Endothelial cell of umbilical vein (primary cell): ENCODE measurements around the gene COL19A1. TPM values are rescaled to one million over a fixed set of nuclear protein-coding genes. Genes with fewer than 3 reads are reported as not detected.

Experiments
- BruUV-seq: library from RNA; stranded (reverse); fragments of 400-500 nt; replicated peaks from 2 replicates; lab custom pipeline; 2021; lab: Mats Ljungman, UMichigan
- CTCF ChIA-PET: fragments of 300-600, 350-600 bp; sonication (Branson Sonifier 250); formaldehyde crosslinking; loops from one replicate; lab custom pipeline; 2021; ENCODE audit warnings: antibody characterized with exemption, inconsistent platforms; lab: Charles Lee
- POLR2A ChIA-PET: fragments of 300-600, 350-600 bp; sonication (Branson Sonifier 250); formaldehyde crosslinking; loops from one replicate; lab custom pipeline; 2021; ENCODE audit warnings: antibody characterized with exemption, inconsistent platforms; lab: Charles Lee
- DNase-seq: peaks from one replicate; pipeline ENCODE4 v3.0.0-alpha.2; 2011; ENCODE audit warnings: low read depth, low spot score
- FAIRE-seq: peaks from 2 replicates; lab custom pipeline; 2011; peaks lifted over from hg19 to GRCh38; lab: Jason Lieb, UNC
- H2AFZ ChIP-seq: 2 replicates; pipeline ENCODE4 v1.6.0; 2012; ENCODE audit warnings: low read depth, low read length, control low read depth, inconsistent platforms
- H3K27ac ChIP-seq: 2 replicates; pipeline ENCODE4 v1.5.1; 2011; ENCODE audit warnings: low read depth, mild to moderate bottlenecking, control low read depth, low read length, moderate library complexity; ENCODE audit not compliant: insufficient read depth
- H3K27me3 ChIP-seq, 2 experiments: 2 replicates each; pipeline versions ENCODE4 v1.6.0 to v1.6.1; 2011; ENCODE audit warnings: low read length in 2 of 2, mixed read lengths in 1 of 2; ENCODE audit not compliant: control insufficient read depth in 2 of 2, insufficient read depth in 2 of 2
- H3K36me3 ChIP-seq, 2 experiments: 2 replicates in 1 of 2; 3 replicates in 1 of 2; pipeline ENCODE4 v1.5.1; 2011; ENCODE audit warnings: low read length in 2 of 2, mild to moderate bottlenecking in 1 of 2, moderate library complexity in 1 of 2; ENCODE audit not compliant: control insufficient read depth in 2 of 2, insufficient read depth in 2 of 2; ENCODE audit errors: extremely low read depth in 1 of 2
- H3K4me1 ChIP-seq: 3 replicates; pipeline ENCODE4 v1.5.1; 2011; ENCODE audit warnings: mild to moderate bottlenecking, low read length; ENCODE audit not compliant: control insufficient read depth, insufficient read depth; ENCODE audit errors: extremely low read depth
- H3K4me2 ChIP-seq: 2 replicates; pipeline ENCODE4 v1.6.1; 2011; ENCODE audit warnings: low read length, control low read depth, mixed read lengths; ENCODE audit not compliant: insufficient read depth
- H3K4me3 ChIP-seq, 3 experiments: fragments of 200-600 bp in 1 of 3; sonication (generic), shearing (Covaris generic) in 1 of 3; replicated peaks in 1 of 3; 2 replicates each; pipeline ENCODE4 v1.5.1; 2011 to 2016; ENCODE audit warnings: control low read depth in 3 of 3, low read length in 3 of 3, mild to moderate bottlenecking in 2 of 3, inconsistent platforms in 1 of 3, low read depth in 1 of 3, moderate library complexity in 1 of 3; ENCODE audit not compliant: insufficient read depth in 1 of 3
- H3K79me2 ChIP-seq: 2 replicates; pipeline ENCODE4 v1.6.0; 2012; ENCODE audit warnings: low read length, inconsistent platforms; ENCODE audit not compliant: control insufficient read depth, insufficient read depth
- H3K9ac ChIP-seq: replicated peaks from 2 replicates; pipeline ENCODE3; 2011; ENCODE audit warnings: low read length, control low read depth; ENCODE audit not compliant: insufficient read depth; ENCODE audit errors: extremely low read depth
- H3K9me1 ChIP-seq: replicated peaks from 3 replicates; pipeline ENCODE4 v1.6.0; 2011; ENCODE audit warnings: mild to moderate bottlenecking, low read length; ENCODE audit not compliant: control insufficient read depth, insufficient read depth; ENCODE audit errors: extremely low read depth
- H3K9me3 ChIP-seq: replicated peaks from 2 replicates; pipeline ENCODE4 v1.5.1; 2012; ENCODE audit warnings: low read length, inconsistent platforms; ENCODE audit not compliant: control insufficient read depth, insufficient read depth
- H4K20me1 ChIP-seq: replicated peaks from 2 replicates; pipeline ENCODE3; 2011; ENCODE audit warnings: mild to moderate bottlenecking, low read length; ENCODE audit not compliant: control insufficient read depth, insufficient read depth; ENCODE audit errors: extremely low read depth
- CTCF ChIP-seq, 2 donors: IDR thresholded peaks; 1 replicate in 1 of 2; 2 replicates in 1 of 2; pipeline ENCODE4 v1.5.1; 2011; ENCODE audit warnings: low read length in 2 of 2, mild to moderate bottlenecking in 2 of 2, moderate library complexity in 2 of 2, control low read depth in 1 of 2, inconsistent platforms in 1 of 2, low read depth in 1 of 2; ENCODE audit not compliant: insufficient read depth in 1 of 2; ENCODE audit errors: extremely low read depth in 1 of 2
- EZH2 ChIP-seq: IDR thresholded peaks from 2 replicates; pipeline ENCODE4 v1.6.1; 2012; ENCODE audit warnings: borderline replicate concordance, low read depth, mild to moderate bottlenecking, moderate library complexity, low read length, inconsistent platforms; ENCODE audit not compliant: severe bottlenecking
- FOS ChIP-seq: IDR thresholded peaks from 2 replicates; pipeline ENCODE4 v1.6.1; 2011; ENCODE audit warnings: mild to moderate bottlenecking, low read length, moderate library complexity, borderline replicate concordance; ENCODE audit not compliant: insufficient read depth
- GATA2 ChIP-seq: IDR thresholded peaks from 2 replicates; pipeline ENCODE4 v1.7.0; 2011; ENCODE audit warnings: low read depth, mild to moderate bottlenecking, moderate library complexity, mixed read lengths, low read length; ENCODE audit not compliant: insufficient read length, insufficient read depth
- MYC ChIP-seq: IDR thresholded peaks from one replicate; pipeline ENCODE4 v1.6.1; 2011; ENCODE audit warnings: mild to moderate bottlenecking, low read depth, low read length
- POLR2A ChIP-seq: IDR thresholded peaks from 2 replicates; pipeline ENCODE4 v1.6.1; 2012; ENCODE audit warnings: low read depth, mild to moderate bottlenecking, control low read depth, low read length
- POLR2AphosphoS5 ChIP-seq: IDR thresholded peaks from 2 replicates; pipeline ENCODE4 v1.6.1; 2012; ENCODE audit warnings: low read depth, mild to moderate bottlenecking, control low read depth, low read length, moderate library complexity; ENCODE audit not compliant: insufficient read depth
- dilution Hi-C: fragments of 300-500 bp; cut with MboI; formaldehyde crosslinking; loops from one replicate; pipeline ENCODE4 v1.15.0; 2019; ENCODE audit warnings: low sequenced_read_pairs; ENCODE audit not compliant: extremely low pct_ligation_motif_present
- intact Hi-C: fragments of 100-400 bp; cut with micrococcal nuclease; formaldehyde crosslinking; loops from one replicate; pipeline ENCODE4 v1.10.0; 2022
- polyA plus RNA-seq, 4 experiments: library from polyadenylated mRNA; depleted of rRNA in 3 of 4; stranded (reverse) in 3 of 4; unstranded in 1 of 4; fragments of >200 nt; gene quantifications; 2 replicates each; pipeline versions ENCODE4 v1.2.1 to v1.2.3, GENCODE V29; 2011 to 2012; ENCODE audit warnings: missing spikeins in 1 of 4
- total RNA-seq: library from RNA; stranded (reverse); gene quantifications from 2 replicates; pipeline ENCODE4 v1.2.3, GENCODE V29; 2021
- TF ChIP-seq, protein P1 (sequence below): IDR thresholded peaks from 2 replicates; pipeline ENCODE4 v1.6.1; 2011; ENCODE audit not compliant: insufficient read depth, insufficient read length

Gene COL19A1
- total and polyA plus RNA-seq, 2 donors (not counting 3 experiments of a cell fraction or from before 2014, with no cell fraction given): not detected

GRCh38 chr6:69974193-69974592 is 107.8 kb downstream of the COL19A1 start:
- BruUV-seq: no TSS peak
- no peaks in the 10 kb centered on the region for H3K36me3 ChIP-seq
- no peaks in the 10 kb centered on the region for H3K4me1 ChIP-seq
- TF ChIP-seq EZH2 (no peak), POLR2A (no peak), FOS (no peak), MYC (no peak), POLR2AphosphoS5 (no peak), GATA2 (no peak), CTCF (IDR thresholded peaks at IDR 0.05; ENCODE audit: extremely low read depth in 1 of 2, insufficient read depth in 1 of 2, low read depth in 1 of 2, low read length in 2 of 2) (no peak)
- TF ChIP-seq, protein P1, sequence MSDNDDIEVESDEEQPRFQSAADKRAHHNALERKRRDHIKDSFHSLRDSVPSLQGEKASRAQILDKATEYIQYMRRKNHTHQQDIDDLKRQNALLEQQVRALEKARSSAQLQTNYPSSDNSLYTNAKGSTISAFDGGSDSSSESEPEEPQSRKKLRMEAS: no peak
- intact Hi-C loops: no loop called here
- no peak for DNase-seq
- no peak for FAIRE-seq
- no peak overlapping the region for H3K27ac ChIP-seq
- H3K9me1 ChIP-seq: no peaks in the 10 kb centered on the region
- dilution Hi-C loops: no loop called here
- no peaks in the 10 kb centered on the region for H4K20me1 ChIP-seq
- H3K27me3 ChIP-seq: no peaks in the 10 kb centered on the region
- no peak overlapping the region for H3K9ac ChIP-seq
- no peak overlapping the region for H3K4me3 ChIP-seq
- no peaks in the 10 kb centered on the region for H3K9me3 ChIP-seq
- H2AFZ ChIP-seq: no peak overlapping the region
- no peak overlapping the region for H3K4me2 ChIP-seq
- ChIA-PET POLR2A (no interaction called here), CTCF (no interaction called here)
- H3K79me2 ChIP-seq: no peaks in the 10 kb centered on the region
